ENCODE results near the gene DNAL1. TPM values are rescaled to one million over a fixed set of nuclear protein-coding genes. Genes with fewer than 3 reads are reported as not detected.

The DNAL1 gene
- total and polyA plus RNA-seq, 2 of the 13 experiments (the other 11 are each of a cell fraction or from before 2014, with no cell fraction given): 1.4 to 13.3 TPM

- TF ChIP-seq GMEB2 (CRISPR knock-in tag; IDR thresholded peaks at IDR 0.05; ENCODE audit: low read depth) (no peak), ZBTB20 (CRISPR knock-in tag; IDR thresholded peaks at IDR 0.05; ENCODE audit: borderline replicate concordance, low read depth) (no peak), IKZF4 (CRISPR knock-in tag; IDR thresholded peaks at IDR 0.05; ENCODE audit: borderline replicate concordance, low read depth, not compliant biosample characterization) (peak; percentile 25), ZNF282 (IDR thresholded peaks at IDR 0.05; ENCODE audit: partially characterized antibody) (no peak), ZXDC (CRISPR knock-in tag; IDR thresholded peaks at IDR 0.05) (no peak), NONO (IDR thresholded peaks at IDR 0.05) (no peak), NONO (CRISPR knock-in tag; conservative IDR thresholded peaks at IDR 0.05) (no peak), GLI4 (CRISPR knock-in tag; IDR thresholded peaks at IDR 0.05; ENCODE audit: borderline replicate concordance) (no peak), NR2F2 (IDR thresholded peaks at IDR 0.05; ENCODE audit: borderline replicate concordance, low read depth) (no peak), ZNF124 (CRISPR knock-in tag; IDR thresholded peaks at IDR 0.05) (no peak), ZNF530 (CRISPR knock-in tag; IDR thresholded peaks at IDR 0.05; ENCODE audit: low read depth) (no peak), ATRX (CRISPR knock-in tag; IDR thresholded peaks at IDR 0.05; ENCODE audit: borderline replicate concordance) (no peak), KDM4B (CRISPR knock-in tag; IDR thresholded peaks at IDR 0.05) (no peak), ZC3H4 (CRISPR knock-in tag; IDR thresholded peaks at IDR 0.05; ENCODE audit: borderline replicate concordance) (no peak), NFE2L2 (IDR thresholded peaks at IDR 0.05; ENCODE audit: low read length) (no peak), BATF2 (CRISPR knock-in tag; IDR thresholded peaks at IDR 0.05) (no peak), RAD21 (CRISPR knock-in tag; IDR thresholded peaks at IDR 0.05) (no peak), TRIM24 (CRISPR knock-in tag; IDR thresholded peaks at IDR 0.05) (no peak), ZNF816 (CRISPR knock-in tag; IDR thresholded peaks at IDR 0.05; ENCODE audit: borderline replicate concordance) (no peak), ZFP41 (CRISPR knock-in tag; IDR thresholded peaks at IDR 0.05; ENCODE audit: borderline replicate concordance) (no peak), SMARCE1 (IDR thresholded peaks at IDR 0.05; ENCODE audit: borderline replicate concordance) (no peak), ZFP36L2 (CRISPR knock-in tag; IDR thresholded peaks at IDR 0.05) (no peak), GZF1 (CRISPR knock-in tag; IDR thresholded peaks at IDR 0.05) (no peak)
- TF ChIP-seq, protein P1, sequence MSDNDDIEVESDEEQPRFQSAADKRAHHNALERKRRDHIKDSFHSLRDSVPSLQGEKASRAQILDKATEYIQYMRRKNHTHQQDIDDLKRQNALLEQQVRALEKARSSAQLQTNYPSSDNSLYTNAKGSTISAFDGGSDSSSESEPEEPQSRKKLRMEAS (IDR thresholded peaks at IDR 0.05): peak; percentile 72
- TF ChIP-seq, protein P2, sequence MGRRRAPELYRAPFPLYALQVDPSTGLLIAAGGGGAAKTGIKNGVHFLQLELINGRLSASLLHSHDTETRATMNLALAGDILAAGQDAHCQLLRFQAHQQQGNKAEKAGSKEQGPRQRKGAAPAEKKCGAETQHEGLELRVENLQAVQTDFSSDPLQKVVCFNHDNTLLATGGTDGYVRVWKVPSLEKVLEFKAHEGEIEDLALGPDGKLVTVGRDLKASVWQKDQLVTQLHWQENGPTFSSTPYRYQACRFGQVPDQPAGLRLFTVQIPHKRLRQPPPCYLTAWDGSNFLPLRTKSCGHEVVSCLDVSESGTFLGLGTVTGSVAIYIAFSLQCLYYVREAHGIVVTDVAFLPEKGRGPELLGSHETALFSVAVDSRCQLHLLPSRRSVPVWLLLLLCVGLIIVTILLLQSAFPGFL (CRISPR knock-in tag; IDR thresholded peaks at IDR 0.05): no peak
Measured at GRCh38 chr14:73741876-73742519, 97.2 kb downstream of the DNAL1 start (continued).

Measured in HepG2 (cell line).